Measurements from ENCODE around the gene VSIG10L2. TPM values are rescaled to one million over a fixed set of nuclear protein-coding genes. Genes with fewer than 3 reads are reported as not detected.

Gene VSIG10L2
- total RNA-seq, 1 donor from 2014 or later: not detected

GRCh38 chr11:125956391-125957134, 10.7 kb downstream of the VSIG10L2 start:
- DNase-seq (ENCODE audit: low read depth): no peak
- TF ChIP-seq CTCF (conservative IDR thresholded peaks at IDR 0.05; ENCODE audit: low read depth, low read length): no peak
- no peak overlapping the region for H3K4me3 ChIP-seq (ENCODE audit: low read depth, low read length)

GRCh38 chr11:125957618-125958332, 11.9 kb downstream of the VSIG10L2 start:
- DNase-seq (ENCODE audit: low read depth): no peak
- H3K4me3 ChIP-seq (ENCODE audit: low read depth, low read length): no peak overlapping the region
- no peak for TF ChIP-seq CTCF (conservative IDR thresholded peaks at IDR 0.05; ENCODE audit: low read depth, low read length)

DNA sequence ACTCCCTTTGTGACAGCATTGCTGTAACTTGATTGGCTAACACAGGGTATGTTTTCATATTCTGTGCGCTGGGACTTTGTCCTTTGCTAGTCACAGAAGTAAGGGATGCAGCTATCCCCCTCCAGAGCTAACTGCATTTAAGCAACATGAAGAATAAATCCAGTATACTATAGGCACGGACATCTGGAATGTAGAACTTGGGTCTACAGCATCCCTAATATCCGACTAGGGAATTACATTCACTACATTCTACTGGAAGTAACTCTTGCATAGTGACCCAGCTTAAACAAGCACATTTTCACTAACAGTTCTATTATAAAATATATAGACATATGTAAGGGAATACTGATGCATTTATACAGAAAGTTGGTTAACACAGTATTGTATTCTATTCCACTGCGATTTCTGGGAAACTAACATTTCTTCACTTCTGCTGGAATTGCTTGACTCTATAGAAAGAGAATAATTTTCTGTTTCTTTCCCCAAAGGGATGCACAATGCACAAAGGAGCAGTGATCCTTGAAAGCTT, 13.1 kb downstream of the VSIG10L2 start:
- no peak overlapping the region for H3K4me3 ChIP-seq (ENCODE audit: low read depth, low read length)
- no peak for DNase-seq (ENCODE audit: low read depth)
- TF ChIP-seq CTCF (conservative IDR thresholded peaks at IDR 0.05; ENCODE audit: low read depth, low read length): no peak

GRCh38 chr11:125959511-125959910, 13.7 kb downstream of the VSIG10L2 start:
- no peak for TF ChIP-seq CTCF (conservative IDR thresholded peaks at IDR 0.05; ENCODE audit: low read depth, low read length)
- no peak for DNase-seq (ENCODE audit: low read depth)
- H3K4me3 ChIP-seq (ENCODE audit: low read depth, low read length): no peak overlapping the region

DNA sequence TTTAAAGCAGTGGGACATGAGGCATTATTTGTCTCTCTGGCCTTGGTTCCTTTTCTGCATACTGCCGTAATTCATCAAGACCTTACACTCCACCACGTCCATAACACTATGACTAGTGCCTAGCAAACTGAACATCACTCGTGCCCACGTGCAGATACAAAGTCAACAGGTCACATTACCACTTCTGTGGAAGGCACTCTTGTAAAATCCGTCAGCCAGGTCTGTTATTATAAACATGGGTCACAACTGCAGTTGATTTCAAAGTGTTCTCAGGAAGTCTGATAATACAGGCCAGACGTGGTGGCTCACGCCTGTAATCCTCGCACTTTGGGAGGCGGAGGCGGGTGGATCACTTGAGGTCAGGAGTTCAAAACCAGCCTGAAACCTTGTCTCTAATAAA, 14.1 kb downstream of the VSIG10L2 start:
- TF ChIP-seq CTCF (conservative IDR thresholded peaks at IDR 0.05; ENCODE audit: low read depth, low read length): no peak
- no peak for DNase-seq (ENCODE audit: low read depth)
- no peak overlapping the region for H3K4me3 ChIP-seq (ENCODE audit: low read depth, low read length)

- TF ChIP-seq CTCF (conservative IDR thresholded peaks at IDR 0.05; ENCODE audit: low read depth, low read length): no peak
- H3K4me3 ChIP-seq (ENCODE audit: low read depth, low read length): no peak overlapping the region
- no peak for DNase-seq (ENCODE audit: low read depth)
Measured at GRCh38 chr11:125960771-125961170, 14.9 kb downstream of the VSIG10L2 start.
